ENCODE measurements around the gene ANKRD44. TPM values are rescaled to one million over a fixed set of nuclear protein-coding genes. Genes with fewer than 3 reads are reported as not detected.

The ANKRD44 gene
- total RNA-seq, 1 experiment from 2014 or later: 2.4 TPM

DNA sequence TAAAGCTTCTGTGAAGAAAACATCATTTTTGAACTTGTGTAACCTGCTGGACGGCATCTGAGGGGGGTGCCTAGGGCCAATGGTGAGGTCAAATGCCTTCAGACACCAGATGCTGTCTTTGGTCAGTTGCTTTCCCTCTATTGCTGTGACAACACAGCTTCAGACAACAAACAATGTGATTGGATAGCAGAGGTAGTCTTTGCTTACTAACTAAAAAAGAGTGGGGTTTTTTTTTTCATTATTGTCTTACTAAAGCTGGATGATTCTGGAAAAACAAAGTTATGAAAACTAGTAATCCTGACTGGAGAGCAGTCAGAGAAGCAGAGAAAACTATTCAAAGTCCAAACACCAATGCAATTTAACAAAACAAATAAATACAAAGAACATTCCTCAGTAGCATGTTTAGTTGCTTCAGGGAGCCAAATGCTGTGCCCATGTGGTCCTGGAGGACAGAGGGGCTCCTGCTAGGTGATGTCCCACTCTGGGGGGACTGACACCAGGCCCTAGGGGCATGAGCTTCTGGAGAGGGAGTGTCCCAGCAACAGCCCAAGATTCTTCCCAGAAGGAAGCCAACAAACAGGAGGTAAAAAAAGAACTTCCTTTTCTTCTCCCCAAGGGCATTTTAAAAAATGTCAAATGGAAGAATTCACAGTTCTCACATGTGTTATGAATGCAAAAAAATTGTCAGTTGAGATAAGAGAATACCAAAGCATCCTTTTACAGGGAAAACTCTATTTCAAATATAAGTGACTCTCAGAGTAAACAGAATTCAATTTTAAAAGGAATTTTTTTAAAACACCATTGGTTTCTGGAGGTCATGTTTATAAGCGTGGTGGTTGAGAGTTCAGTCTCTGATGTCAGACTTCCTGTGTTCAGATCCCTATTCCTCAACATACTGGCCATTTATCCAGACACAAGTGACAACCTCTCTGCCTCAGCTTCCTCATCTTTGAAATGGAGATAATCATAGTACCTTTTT lies 203.0 kb downstream of the ANKRD44 start:
- Histone ChIP-seq H3F3A (ENCODE audit: low read length, unreplicated experiment) (no peaks in the 10 kb centered on the region), H4K20me1 (ENCODE audit: low read length) (no peaks in the 10 kb centered on the region), H3K27ac (ENCODE audit: low read length) (no peak overlapping the region), H3K36me3 (ENCODE audit: low read depth, low read length) (no peaks in the 10 kb centered on the region), H3K9ac (ENCODE audit: low read length) (no peak overlapping the region), H3K4me1 (ENCODE audit: insufficient read depth, low read length) (peaks cover 14% of the 10 kb centered on the region; the same call in 1 of the 2 replicates), H3K27me3 (ENCODE audit: low read length) (no peaks in the 10 kb centered on the region), H3K9me2 (replicated peaks; ENCODE audit: low read length) (no peaks in the 10 kb centered on the region), H3K9me3 (ENCODE audit: low read length) (no peaks in the 10 kb centered on the region), H3K4me2 (ENCODE audit: low read length) (no peak overlapping the region), H3K79me2 (ENCODE audit: low read length) (no peaks in the 10 kb centered on the region), H2AFZ (ENCODE audit: low read length) (no peak overlapping the region), H3K4me3 (ENCODE audit: low read length) (no peak overlapping the region)
- intact Hi-C loops (cut with micrococcal nuclease): no loop called here
- ChIA-PET POLR2A (ENCODE audit: unreplicated experiment) (no interaction called here), CTCF (no interaction called here)
- TF ChIP-seq EZH2phosphoT487 (IDR thresholded peaks at IDR 0.05; ENCODE audit: borderline replicate concordance, low read length): no peak
- TF ChIP-seq EZH2 (IDR thresholded peaks at IDR 0.05; ENCODE audit: low read length, unreplicated experiment): no peak
- TF ChIP-seq, protein P1, sequence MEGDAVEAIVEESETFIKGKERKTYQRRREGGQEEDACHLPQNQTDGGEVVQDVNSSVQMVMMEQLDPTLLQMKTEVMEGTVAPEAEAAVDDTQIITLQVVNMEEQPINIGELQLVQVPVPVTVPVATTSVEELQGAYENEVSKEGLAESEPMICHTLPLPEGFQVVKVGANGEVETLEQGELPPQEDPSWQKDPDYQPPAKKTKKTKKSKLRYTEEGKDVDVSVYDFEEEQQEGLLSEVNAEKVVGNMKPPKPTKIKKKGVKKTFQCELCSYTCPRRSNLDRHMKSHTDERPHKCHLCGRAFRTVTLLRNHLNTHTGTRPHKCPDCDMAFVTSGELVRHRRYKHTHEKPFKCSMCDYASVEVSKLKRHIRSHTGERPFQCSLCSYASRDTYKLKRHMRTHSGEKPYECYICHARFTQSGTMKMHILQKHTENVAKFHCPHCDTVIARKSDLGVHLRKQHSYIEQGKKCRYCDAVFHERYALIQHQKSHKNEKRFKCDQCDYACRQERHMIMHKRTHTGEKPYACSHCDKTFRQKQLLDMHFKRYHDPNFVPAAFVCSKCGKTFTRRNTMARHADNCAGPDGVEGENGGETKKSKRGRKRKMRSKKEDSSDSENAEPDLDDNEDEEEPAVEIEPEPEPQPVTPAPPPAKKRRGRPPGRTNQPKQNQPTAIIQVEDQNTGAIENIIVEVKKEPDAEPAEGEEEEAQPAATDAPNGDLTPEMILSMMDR (conservative IDR thresholded peaks at IDR 0.05; ENCODE audit: low read depth, low read length): no peak
- peak; percentile 15 for DNase-seq
- no peak; the same call in 1 of the 2 replicates for ATAC-seq
- no TSS peak for BruUV-seq (replicated peaks)

DNA sequence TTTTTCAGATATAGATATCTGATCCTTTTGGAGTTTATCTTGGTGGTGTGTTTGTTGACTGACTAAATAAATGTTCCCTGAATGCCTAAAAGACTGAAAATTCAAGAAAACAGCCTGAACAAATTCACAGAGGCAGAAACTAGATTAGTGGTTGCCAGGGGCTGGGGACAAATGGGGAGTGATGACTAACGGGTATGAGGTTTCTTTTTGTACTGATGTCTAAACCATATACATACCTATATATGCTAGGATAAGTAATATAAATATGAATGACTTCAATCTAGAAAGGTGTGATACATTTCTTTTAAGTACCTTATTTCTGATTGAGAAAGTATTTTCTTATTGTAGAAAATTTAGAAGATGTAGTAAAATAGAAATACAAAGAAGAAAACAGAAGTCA lies 207.2 kb downstream of the ANKRD44 start:
- no peak overlapping the region for H3K4me3 ChIP-seq (ENCODE audit: low read length)
- no peak overlapping the region for H3K27ac ChIP-seq (ENCODE audit: low read length)
- H3K9me3 ChIP-seq (ENCODE audit: low read length): no peaks in the 10 kb centered on the region
- intact Hi-C loops (cut with micrococcal nuclease): no loop called here
- no peaks in the 10 kb centered on the region for H3F3A ChIP-seq (ENCODE audit: low read length, unreplicated experiment)
- H3K4me1 ChIP-seq (ENCODE audit: insufficient read depth, low read length): peaks cover 10% of the 10 kb centered on the region; the same call in 1 of the 2 replicates
- ATAC-seq: no peak
- no peaks in the 10 kb centered on the region for H4K20me1 ChIP-seq (ENCODE audit: low read length)
- no TSS peak for BruUV-seq (replicated peaks)
- POLR2A ChIA-PET (ENCODE audit: unreplicated experiment): no interaction called here
- no peak overlapping the region for H3K4me2 ChIP-seq (ENCODE audit: low read length)
- no peaks in the 10 kb centered on the region for H3K9me2 ChIP-seq (replicated peaks; ENCODE audit: low read length)
- TF ChIP-seq EZH2phosphoT487 (IDR thresholded peaks at IDR 0.05; ENCODE audit: borderline replicate concordance, low read length) (no peak), EZH2 (IDR thresholded peaks at IDR 0.05; ENCODE audit: low read length, unreplicated experiment) (no peak)
- TF ChIP-seq, protein P1 (conservative IDR thresholded peaks at IDR 0.05; ENCODE audit: low read depth, low read length): no peak
- no peaks in the 10 kb centered on the region for H3K36me3 ChIP-seq (ENCODE audit: low read depth, low read length)
- DNase-seq: no peak
- no peak overlapping the region for H2AFZ ChIP-seq (ENCODE audit: low read length)
- H3K9ac ChIP-seq (ENCODE audit: low read length): no peak overlapping the region
- H3K27me3 ChIP-seq (ENCODE audit: low read length): no peaks in the 10 kb centered on the region
- CTCF ChIA-PET: no interaction called here
- no peaks in the 10 kb centered on the region for H3K79me2 ChIP-seq (ENCODE audit: low read length)

DNA sequence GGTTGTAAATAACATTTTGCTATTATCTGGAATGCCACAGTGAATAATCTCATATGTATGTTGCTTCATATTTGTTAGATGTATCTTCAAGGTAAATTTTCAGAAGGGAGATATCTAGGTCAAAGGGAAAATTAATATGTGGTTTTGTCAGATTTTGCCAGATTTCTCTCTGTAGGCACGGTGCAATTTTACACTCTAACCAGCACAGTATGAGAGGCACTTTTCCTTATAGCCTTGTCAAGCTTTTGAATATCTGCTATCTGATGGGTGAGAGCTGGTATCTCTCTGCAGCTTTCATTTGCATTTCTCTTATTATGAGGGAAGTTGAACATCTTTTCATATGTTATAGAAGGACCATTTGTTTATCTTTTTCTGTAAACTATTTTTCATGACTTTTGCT lies 208.3 kb downstream of the ANKRD44 start:
- Histone ChIP-seq H3F3A (ENCODE audit: low read length, unreplicated experiment) (no peaks in the 10 kb centered on the region), H3K27me3 (ENCODE audit: low read length) (no peaks in the 10 kb centered on the region), H3K9me3 (ENCODE audit: low read length) (no peaks in the 10 kb centered on the region), H3K4me2 (ENCODE audit: low read length) (no peak overlapping the region; the same call in 1 of the 2 replicates), H3K27ac (ENCODE audit: low read length) (no peak overlapping the region), H4K20me1 (ENCODE audit: low read length) (no peaks in the 10 kb centered on the region), H3K9ac (ENCODE audit: low read length) (no peak overlapping the region), H3K36me3 (ENCODE audit: low read depth, low read length) (no peaks in the 10 kb centered on the region), H3K4me1 (ENCODE audit: insufficient read depth, low read length) (peaks cover 5% of the 10 kb centered on the region; the same call in 1 of the 2 replicates), H3K4me3 (ENCODE audit: low read length) (no peak overlapping the region), H3K9me2 (replicated peaks; ENCODE audit: low read length) (no peaks in the 10 kb centered on the region), H3K79me2 (ENCODE audit: low read length) (no peaks in the 10 kb centered on the region), H2AFZ (ENCODE audit: low read length) (no peak overlapping the region)
- no TSS peak for BruUV-seq (replicated peaks)
- DNase-seq (no peak), ATAC-seq (no peak)
- ChIA-PET CTCF (no interaction called here), POLR2A (ENCODE audit: unreplicated experiment) (no interaction called here)
- TF ChIP-seq, protein P1 (conservative IDR thresholded peaks at IDR 0.05; ENCODE audit: low read depth, low read length): no peak
- no peak for TF ChIP-seq EZH2 (IDR thresholded peaks at IDR 0.05; ENCODE audit: low read length, unreplicated experiment)
- no peak for TF ChIP-seq EZH2phosphoT487 (IDR thresholded peaks at IDR 0.05; ENCODE audit: borderline replicate concordance, low read length)
- intact Hi-C loops (cut with micrococcal nuclease): no loop called here

All from PC-3 (cell line).